DOHH2 (cell line): ENCODE data around the gene CD99.
"Not testable (repeated sequence)": the region's sequence is repeated elsewhere in the genome, so short reads cannot be mapped to it uniquely, and the experiment has no call there.

Experiments used
- H3F3A ChIP-seq: fragments of 200-600 bp; sonication (generic), shearing (Covaris generic); 2 replicates; pipeline ENCODE4 v1.6.0; 2016; ENCODE audit warnings: antibody characterized with exemption, mild to moderate bottlenecking; ENCODE audit not compliant: control insufficient read depth, insufficient read depth
- H3K27ac ChIP-seq: fragments of 200-600 bp; sonication (generic); 2 replicates; pipeline ENCODE4 v1.5.1; 2014; ENCODE audit warnings: low read depth, mild to moderate bottlenecking, low read length, moderate library complexity
- H3K27me3 ChIP-seq: fragments of 200-600 bp; sonication (generic); 2 replicates; pipeline ENCODE4 v1.6.1; 2014; ENCODE audit warnings: mild to moderate bottlenecking, low read length, mixed read lengths; ENCODE audit not compliant: control insufficient read depth
- H3K36me3 ChIP-seq: fragments of 200-600 bp; sonication (generic); 2 replicates; pipeline ENCODE4 v1.6.1; 2014; ENCODE audit warnings: mild to moderate bottlenecking, low read length, moderate library complexity, mixed read lengths; ENCODE audit not compliant: control insufficient read depth
- H3K4me1 ChIP-seq: fragments of 200-600 bp; sonication (generic); 2 replicates; pipeline ENCODE4 v1.6.1; 2014; ENCODE audit warnings: mild to moderate bottlenecking, low read length, mixed read lengths; ENCODE audit not compliant: control insufficient read depth
- H3K4me2 ChIP-seq: fragments of 200-600 bp; sonication (generic); 2 replicates; pipeline ENCODE4 v1.6.0; 2014; ENCODE audit warnings: mild to moderate bottlenecking, low read length, moderate library complexity
- H3K4me3 ChIP-seq: fragments of 200-600 bp; sonication (generic); 2 replicates; pipeline ENCODE4 v1.5.1; 2014; ENCODE audit warnings: mild to moderate bottlenecking, low read length, mixed read lengths
- H3K79me2 ChIP-seq: fragments of 200-600 bp; sonication (generic); 2 replicates; pipeline ENCODE4 v1.6.1; 2014; ENCODE audit warnings: mild to moderate bottlenecking, low read length, mixed read lengths; ENCODE audit not compliant: control insufficient read depth
- H3K9me2 ChIP-seq: fragments of 200-600 bp; sonication (generic); replicated peaks from 2 replicates; pipeline ENCODE4 v1.6.1; 2014; ENCODE audit warnings: mild to moderate bottlenecking, low read length, mixed read lengths; ENCODE audit not compliant: control insufficient read depth
- H3K9me3 ChIP-seq: fragments of 200-600 bp; sonication (generic); 2 replicates; pipeline ENCODE4 v1.6.1; 2014; ENCODE audit warnings: antibody characterized with exemption, low read length, mixed read lengths; ENCODE audit not compliant: control insufficient read depth, insufficient read depth
- H4K20me1 ChIP-seq: fragments of 200-600 bp; sonication (generic); 2 replicates; pipeline ENCODE4 v1.6.0; 2014; ENCODE audit warnings: low read depth, mild to moderate bottlenecking, antibody characterized with exemption, low read length, moderate library complexity; ENCODE audit not compliant: control insufficient read depth, insufficient read depth
- CTCF ChIP-seq: fragments of 200-600 bp; sonication (generic); IDR thresholded peaks from one replicate; pipeline ENCODE4 v1.5.1; 2014; ENCODE audit warnings: antibody characterized with exemption, mild to moderate bottlenecking, low read depth, low read length; ENCODE audit not compliant: poor library complexity, severe bottlenecking
- EZH2phosphoT487 ChIP-seq: fragments of 200-600 bp; sonication (generic); IDR thresholded peaks from 2 replicates; pipeline ENCODE4 v1.6.1; 2017; ENCODE audit warnings: borderline replicate concordance, mild to moderate bottlenecking, antibody characterized with exemption, low read length, moderate library complexity, mixed read lengths

The CD99 gene

GRCh38 chrX:2672084-2672483 is 19.0 kb upstream of the CD99 start:
- H3F3A ChIP-seq: no peaks in the 10 kb centered on the region
- H3K79me2 ChIP-seq: no peaks in the 10 kb centered on the region
- H3K4me1 ChIP-seq: no peaks in the 10 kb centered on the region
- no peaks in the 10 kb centered on the region for H4K20me1 ChIP-seq
- no peaks in the 10 kb centered on the region for H3K27me3 ChIP-seq
- no peak overlapping the region for H3K4me3 ChIP-seq
- H3K4me2 ChIP-seq: no peak overlapping the region
- H3K36me3 ChIP-seq: no peaks in the 10 kb centered on the region
- no peak for TF ChIP-seq EZH2phosphoT487
- H3K9me2 ChIP-seq: no peaks in the 10 kb centered on the region
- H3K27ac ChIP-seq: no peak overlapping the region
- no peaks in the 10 kb centered on the region for H3K9me3 ChIP-seq

GRCh38 chrX:2673611-2674010 is 17.5 kb upstream of the CD99 start:
- Histone ChIP-seq H3K36me3 (no peaks in the 10 kb centered on the region), H3K4me2 (no peak overlapping the region), H3K27me3 (no peaks in the 10 kb centered on the region), H3K27ac (no peak overlapping the region), H3F3A (no peaks in the 10 kb centered on the region), H3K9me2 (no peaks in the 10 kb centered on the region), H4K20me1 (no peaks in the 10 kb centered on the region), H3K4me1 (no peaks in the 10 kb centered on the region), H3K79me2 (no peaks in the 10 kb centered on the region), H3K4me3 (no peak overlapping the region), H3K9me3 (no peaks in the 10 kb centered on the region)
- TF ChIP-seq CTCF: no peak
- TF ChIP-seq EZH2phosphoT487: no peak

DNA sequence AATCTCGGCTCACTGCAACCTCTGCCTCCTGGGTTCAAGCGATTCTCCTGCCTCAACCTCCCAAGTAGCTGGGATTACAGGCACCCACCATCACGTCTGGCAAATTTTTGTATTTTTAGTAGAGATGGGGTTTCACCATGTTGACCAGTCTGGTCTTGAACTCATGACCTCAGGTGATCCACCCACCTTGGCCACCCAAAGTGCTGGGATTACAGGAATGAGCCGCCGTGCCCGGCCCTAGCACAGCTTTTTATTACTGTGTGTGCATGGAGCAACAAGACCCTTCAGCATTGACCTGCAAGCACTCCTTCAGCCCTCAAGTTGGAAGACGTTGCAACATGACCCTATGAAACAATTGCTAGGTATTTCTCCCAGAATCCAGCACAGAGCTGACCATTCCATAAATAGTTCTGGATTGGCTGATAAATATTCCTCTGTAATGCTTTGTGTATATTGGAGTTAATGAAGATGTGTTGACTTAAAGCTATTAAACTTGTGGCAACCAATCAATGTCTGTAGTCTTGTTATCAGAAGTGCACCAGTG is 15.4 kb upstream of the CD99 start:
- not testable (repeated sequence) for H3K36me3 ChIP-seq, H3F3A ChIP-seq, H3K9me3 ChIP-seq, H3K27ac ChIP-seq, H4K20me1 ChIP-seq, H3K4me3 ChIP-seq, H3K27me3 ChIP-seq, H3K79me2 ChIP-seq, H3K9me2 ChIP-seq, H3K4me1 ChIP-seq, H3K4me2 ChIP-seq

GRCh38 chrX:2676794-2677675 is 14.1 kb upstream of the CD99 start:
- TF ChIP-seq EZH2phosphoT487 (no peak), CTCF (no peak)
- no peaks in the 10 kb centered on the region for H3K27me3 ChIP-seq
- no peaks in the 10 kb centered on the region for H3K9me2 ChIP-seq
- H3K4me2 ChIP-seq: no peak overlapping the region
- no peaks in the 10 kb centered on the region for H3K36me3 ChIP-seq
- no peak overlapping the region for H3K27ac ChIP-seq
- H3K4me3 ChIP-seq: no peak overlapping the region
- no peaks in the 10 kb centered on the region for H4K20me1 ChIP-seq
- no peaks in the 10 kb centered on the region for H3K9me3 ChIP-seq
- no peaks in the 10 kb centered on the region for H3K4me1 ChIP-seq
- H3K79me2 ChIP-seq: no peaks in the 10 kb centered on the region
- no peaks in the 10 kb centered on the region for H3F3A ChIP-seq
